DMS53 treated with DMSO at 0.1 percent for 48 hours (cell line): Measurements from ENCODE around the gene APOH.

Source experiments
- DNase-seq: peaks from one replicate; lab custom pipeline; 2025; ENCODE audit not compliant: unreplicated experiment; lab: John Stamatoyannopoulos, UW

Gene APOH

DNA sequence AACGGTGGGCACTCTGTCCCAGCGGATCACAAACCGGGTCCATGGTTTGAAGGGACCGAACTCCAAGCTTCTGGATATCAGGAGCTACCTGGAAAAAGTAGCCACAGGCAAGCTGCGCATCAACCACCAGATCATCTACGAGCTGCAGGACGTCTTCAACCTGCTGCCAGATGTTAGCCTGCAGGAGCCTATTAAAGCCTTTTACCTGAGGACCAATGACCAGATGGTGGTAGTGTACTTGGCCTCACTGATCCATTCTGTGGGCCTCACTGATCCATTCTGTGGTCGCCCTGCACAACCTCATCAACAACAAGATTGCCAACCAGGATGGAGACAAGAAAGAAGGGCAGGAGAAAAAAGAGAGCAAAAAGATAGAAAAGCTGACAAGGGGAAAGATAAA is 31.0 kb downstream of the APOH start:
- no peak for DNase-seq

DNA sequence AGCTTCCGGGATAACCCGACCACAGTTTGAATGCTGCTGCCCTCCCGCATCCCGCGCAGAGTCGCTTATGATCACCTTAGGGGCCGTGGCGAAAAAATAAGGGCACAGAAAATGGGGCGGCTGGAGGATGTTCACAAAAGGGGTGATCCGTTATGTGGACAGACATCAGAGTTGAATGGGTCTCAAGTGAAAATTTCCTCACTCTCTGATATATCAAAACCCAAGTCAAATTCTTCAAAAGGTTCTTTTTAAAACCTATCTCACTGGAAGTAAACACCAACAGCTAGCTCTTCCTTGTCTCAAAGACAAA is 36.9 kb downstream of the APOH start:
- DNase-seq: peak; percentile 38

DNA sequence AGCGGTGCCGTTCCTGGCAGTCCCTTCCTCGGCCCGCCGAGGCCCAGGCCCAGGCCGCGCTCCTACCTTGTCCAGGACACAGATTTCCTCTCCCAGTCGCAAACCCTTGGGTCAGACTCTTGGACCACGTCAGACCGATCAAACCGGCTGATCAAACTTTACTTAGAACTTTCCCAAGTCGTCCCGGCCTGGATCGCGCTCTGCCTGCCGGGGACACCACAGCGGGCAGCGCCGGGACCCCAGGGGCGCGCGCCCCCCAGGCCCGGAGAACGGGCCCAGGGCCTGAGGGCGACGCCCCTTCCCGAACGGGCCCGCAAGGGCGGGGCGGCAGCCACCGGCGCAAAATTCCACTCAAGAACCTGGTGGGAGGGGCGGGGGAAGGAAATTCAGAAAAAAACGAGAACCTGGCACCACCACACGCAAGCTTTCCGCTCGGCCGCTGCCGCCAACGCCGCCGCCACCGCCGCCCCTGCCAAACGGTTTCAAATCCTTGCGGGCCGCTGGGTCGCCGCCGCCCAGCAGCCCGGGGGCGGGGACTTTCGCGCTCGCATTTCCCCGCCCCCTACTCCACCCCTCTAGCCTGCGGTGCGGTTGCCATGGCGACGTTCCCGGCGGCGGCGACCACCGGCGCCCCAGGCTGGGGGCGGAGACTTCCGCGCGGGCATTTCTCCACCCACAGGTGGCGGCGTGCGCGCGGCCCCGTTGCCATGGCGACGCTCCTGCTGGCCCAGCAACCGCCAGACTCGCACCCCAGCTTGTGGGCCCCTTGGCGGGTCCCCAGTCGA is 37.4 kb downstream of the APOH start, which contains the start of gene CEP112:
CEP112 (minus strand) TSS at position 541 of the 785 bp plus-strand sequence.
- peak; percentile 43 for DNase-seq

DNA sequence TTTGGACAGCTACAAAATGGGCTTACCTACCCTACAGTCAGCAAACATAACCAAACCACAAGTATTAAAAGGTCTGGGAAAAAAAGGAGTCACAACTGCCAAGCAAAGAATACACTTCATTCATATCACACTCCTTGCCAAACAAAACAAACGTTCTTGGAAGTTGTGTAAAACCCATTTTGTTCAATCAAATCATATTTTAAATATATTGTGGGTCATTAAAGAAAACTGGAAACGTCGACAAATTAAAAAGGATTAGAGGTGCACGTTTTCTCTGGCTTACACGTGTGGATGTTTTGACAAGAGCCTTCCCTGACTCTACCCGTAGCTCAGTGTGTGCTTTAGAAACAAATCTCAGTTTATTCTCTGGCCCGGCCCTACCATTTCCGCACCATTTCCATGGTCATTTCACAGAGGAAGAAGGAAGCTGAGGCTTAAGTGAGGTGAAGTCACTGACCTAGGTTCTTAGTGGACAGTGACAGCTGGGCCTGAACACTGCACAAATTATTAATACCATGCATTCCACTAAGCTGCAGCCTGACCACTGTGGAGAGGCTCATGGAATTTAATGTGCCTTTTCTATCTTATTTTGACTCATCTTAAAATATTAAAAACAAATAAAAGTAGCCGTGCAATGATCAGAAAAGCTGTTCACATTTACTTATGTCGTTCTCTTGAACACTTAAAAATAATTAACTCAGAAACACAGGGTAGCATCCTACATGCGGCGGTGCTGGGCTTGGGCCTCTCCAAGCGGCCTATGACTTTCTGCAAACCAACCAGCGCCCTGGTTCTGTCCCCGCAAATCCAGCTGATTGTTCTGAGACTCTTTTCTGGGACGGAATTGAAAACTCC is 38.2 kb downstream of the APOH start:
- DNase-seq: no peak

DNA sequence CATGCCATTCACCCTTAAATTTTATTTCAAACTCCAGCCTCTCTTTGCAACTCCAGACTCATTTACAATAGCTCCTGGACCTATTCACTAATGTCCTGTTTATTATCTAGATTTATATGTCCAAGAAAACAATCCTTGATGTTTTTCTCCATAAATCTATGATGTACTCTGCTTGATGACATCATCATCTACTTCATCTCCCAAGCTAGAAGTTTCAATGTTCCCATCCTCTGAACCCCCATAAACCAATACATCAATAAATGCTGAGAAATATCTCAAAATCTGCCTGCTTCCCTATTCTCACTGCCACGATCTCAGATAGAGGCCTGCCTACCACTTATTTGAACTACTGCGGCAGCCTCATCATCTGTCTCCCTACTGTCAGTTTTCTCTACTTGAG is 41.5 kb downstream of the APOH start:
- DNase-seq: no peak

DNA sequence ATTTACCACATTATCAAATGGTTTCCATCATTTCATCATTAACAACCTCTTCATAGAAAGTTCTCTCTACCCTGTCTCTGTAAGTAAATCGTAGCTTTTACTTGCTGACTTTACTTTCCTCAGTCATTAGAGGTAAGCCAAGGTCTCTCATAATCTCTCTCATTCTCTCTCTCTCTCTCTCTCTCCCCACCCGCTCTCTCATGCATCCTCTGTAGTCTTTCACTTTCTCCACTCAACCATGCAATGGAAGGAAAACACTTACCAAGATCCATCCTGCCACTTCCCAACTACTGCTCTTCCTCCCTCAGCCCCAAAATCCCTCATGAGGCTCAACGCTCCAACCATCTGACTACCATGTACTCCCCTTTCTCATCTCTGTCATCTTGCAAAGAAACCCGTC is 43.4 kb downstream of the APOH start:
- peak; percentile 30 for DNase-seq

DNA sequence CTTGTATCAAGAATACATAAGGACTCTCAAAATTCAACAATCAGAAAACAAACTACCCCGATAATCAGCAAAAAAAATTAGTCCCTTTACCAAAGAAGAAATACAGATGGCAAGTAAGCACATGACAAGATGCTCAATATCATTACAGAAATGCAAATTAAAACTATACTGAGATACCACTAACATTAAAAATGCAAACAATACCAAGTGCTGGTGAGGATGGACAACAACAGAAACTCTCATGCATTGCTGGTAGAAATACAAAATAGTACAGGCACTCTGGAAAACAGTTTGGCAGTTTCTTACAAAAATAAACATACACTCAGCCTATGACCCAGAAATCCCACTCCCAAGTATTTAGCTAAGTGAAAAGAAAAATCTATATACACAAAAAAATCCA is 44.8 kb downstream of the APOH start:
- DNase-seq: no peak

DNA sequence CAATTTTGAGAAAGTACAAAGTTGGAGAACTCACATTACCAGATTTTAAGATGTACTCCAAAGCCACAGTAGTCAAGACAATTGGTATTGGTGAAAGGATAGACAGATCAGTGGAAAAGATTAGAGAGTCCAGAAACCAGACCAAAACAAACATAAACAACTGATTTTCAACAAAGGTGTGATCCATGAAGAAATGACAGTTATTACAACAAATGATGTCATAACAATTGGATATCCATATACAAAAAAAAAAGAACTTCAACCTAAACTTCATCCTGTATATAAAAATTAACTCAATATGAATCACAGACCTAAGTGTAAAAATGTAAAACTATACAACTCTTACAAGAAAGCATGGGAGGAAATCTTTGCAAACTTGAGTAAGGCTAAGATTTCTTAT is 45.7 kb downstream of the APOH start:
- DNase-seq: no peak

DNA sequence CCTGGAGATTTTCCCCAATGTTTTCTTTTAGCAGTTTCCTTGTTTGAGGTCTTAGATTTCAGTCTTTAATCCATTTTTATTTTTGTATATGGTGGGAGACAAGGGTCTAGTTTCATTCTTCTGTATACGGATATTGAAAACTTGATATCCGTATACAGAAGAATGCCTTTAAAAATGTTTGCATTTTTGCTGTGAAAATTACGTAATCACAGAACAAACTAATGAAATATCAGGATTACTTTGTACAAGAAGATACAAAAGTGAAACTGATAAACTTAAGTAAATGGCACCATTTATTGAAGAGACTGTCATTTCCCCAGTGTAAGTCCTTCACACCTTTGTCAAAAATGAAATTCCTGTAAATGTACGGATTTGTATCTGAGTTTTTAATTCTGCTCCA is 50.6 kb downstream of the APOH start:
- no peak for DNase-seq

DNA sequence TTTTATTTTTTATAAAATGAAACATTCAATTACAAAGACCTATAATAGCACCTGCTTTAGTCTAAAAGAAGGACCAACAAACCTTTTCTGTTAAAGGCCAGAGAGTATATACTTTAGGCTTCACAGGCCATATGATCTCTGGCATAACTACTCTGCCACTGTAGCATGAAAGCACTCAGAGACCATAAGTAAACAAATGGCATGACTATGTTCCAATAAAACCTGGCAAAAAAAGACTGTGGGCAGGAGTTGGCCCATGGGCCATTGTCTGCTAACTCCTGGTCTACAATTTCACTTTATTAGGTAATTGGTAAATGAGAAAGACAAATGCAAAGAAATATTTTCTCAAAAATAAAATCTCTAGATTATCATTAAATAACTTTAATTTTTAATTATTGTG is 52.2 kb downstream of the APOH start:
- peak; percentile 93 for DNase-seq

DNA sequence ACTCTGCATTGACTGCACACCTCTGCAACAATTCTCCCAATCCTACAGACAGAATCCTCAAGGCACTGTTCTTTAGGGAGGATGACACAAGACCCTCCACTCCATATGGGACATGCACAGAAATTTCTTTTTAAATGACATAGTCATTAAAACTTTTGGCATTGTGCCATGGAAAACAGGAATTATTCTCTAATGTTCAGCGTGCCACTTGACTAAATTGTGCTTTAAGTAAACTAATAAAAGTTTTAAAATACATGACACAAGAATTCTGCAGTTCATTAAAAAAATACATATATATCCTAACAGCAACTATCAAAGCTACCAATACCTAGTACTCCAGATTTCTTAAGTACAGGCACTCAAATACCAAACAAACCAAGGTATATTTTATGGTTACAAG is 53.3 kb downstream of the APOH start:
- DNase-seq: no peak

DNA sequence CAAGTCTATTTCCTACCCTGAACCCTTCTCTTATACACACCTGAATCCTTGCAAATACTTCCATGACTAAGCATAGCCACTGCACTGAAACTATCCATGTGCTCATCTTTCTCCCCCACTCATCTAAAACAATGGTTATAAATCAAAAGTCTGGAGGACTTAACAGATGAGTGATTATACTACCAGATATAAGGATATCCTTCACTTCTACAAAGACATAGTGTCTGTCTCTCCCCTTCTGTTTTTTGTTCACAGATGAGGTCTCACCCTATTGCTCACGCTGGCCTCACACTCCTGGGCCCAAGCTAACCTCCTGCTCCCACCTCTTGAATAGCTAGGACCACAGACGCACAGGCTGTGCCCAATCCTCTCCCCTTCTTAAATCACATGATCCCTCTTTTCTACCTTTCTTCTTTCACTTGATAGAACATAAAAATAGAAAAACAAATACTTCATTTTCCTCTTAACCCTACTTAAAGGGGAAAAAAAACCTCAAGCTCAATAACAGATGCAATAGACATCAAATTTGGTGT is 56.5 kb downstream of the APOH start:
- no peak for DNase-seq

DNA sequence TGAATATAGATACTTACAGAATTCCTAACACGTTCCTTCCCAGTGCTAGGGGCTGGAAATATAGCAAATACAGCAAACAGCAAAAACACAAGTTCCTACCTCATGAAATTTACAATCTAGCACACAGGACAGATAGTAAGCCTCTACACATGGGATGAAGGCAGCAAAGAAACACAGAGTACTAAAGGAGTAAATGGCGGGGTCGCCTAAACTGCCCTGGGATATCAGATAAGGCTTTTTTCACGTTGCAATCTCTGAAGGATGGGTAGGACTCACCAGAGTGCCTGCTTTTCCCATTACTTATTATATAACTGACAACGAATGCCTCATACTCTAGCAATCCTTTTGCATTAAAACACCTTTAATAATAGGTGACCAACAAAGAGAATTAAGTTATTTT is 57.1 kb downstream of the APOH start:
- no peak for DNase-seq

DNA sequence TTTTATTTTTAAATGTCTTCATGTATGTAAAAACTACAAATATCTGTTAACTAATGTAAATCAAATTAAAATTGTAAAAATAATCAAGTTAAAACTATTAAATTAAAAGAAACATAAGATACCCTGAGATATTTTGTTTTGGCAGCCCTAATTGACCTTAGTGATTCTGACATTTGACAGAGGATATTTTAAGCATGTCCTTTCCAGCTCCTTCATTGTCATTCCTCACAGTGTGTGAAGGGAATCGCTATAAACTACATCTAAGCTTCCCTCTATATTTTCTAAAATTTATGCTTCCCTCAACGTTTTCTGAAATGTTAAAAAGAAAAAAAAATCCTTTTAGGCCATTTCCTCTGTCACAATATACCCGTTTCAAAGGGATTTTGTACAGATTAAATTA is 57.5 kb downstream of the APOH start:
- no peak for DNase-seq

DNA sequence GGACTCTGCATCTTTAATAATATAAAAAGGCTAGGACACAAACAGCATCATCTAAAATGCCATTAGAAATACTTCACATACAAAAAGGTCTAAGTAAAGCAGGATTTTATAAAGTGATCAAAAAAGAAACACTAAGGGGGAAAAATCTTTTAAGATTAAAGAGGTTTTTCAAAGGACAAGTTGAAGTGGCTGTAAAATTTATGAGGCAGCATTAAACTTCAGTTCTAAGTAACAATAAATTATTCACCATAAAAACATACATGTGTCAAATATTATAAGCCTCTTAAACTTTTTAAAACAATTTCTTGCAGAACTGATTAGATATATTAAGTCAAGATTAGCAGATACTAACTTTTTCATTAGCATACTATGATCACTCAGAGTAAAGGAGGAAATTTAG is 58.0 kb downstream of the APOH start:
- DNase-seq: no peak

DNA sequence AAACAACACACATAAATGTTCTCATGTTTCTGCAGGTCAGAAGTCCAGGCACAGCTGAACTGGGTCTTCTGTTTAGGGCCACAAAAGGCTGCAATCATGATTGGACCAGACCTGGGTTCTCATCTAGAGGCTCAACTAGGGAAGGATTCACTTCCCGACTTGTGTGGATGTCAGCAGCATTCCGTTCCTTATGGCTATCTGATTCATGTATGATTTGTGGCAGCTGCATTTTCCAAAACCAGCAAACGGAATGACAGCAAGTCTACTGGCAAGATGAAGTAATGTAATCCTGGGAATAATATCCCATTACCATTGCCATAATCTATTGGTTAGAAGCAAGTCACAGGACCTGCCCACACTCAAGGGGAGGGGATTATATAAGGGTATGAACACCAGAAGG is 59.4 kb downstream of the APOH start:
- no peak for DNase-seq

DNA sequence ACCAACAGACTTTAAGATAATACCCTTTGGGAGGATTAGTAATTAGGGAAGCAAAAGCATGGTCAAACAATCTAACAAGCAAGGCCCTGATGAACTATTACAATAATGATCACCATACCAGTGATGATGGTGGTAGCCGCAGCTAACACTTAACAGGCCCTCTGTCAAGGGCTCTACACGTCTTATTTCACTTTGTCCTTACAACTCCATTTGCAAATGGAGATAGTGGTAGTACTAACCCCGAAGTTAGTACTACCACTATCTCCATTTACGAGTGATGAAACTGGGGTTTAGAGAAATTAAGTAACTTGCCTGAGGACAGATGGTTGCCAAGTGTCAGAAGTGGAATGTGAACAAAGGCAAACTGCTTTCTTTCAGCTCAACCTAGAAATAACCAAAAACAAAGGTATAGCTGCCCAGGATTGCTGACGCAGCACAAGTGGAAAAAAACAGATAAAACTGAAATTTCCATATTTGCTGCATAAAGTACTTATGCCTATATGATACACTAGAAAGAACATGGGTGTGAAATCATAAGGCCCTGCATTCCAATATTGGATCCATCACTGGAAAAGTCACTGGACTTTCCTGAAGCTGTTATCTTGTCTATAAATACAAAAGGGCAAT is 61.9 kb downstream of the APOH start:
- no peak for DNase-seq

DNA sequence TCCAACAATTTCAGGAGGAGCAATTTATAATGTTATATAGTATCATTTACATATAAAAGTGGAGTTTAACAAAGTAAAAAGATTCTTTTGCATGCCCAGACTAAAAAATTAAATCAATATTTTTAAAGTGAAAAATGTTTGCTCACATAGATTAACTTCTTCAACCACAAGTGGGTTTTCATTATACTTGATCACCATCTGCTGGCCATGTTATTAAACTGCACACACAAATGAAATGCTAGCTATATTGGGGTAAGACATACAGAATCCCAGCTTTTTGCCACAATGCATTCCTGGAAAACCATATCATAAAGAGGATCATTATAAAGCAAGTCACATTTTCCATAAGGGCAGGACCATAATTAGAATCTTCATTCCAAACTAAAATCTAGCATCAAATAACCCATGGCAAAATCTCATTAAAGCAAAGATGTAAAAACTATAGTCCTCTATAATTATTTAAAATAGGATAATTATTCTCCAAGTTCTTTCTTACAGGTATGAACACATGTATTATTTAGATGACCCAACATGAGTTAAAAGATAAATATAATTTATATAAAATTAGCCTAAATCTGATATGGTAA is 63.6 kb downstream of the APOH start:
- DNase-seq: peak; percentile 45
